Vagina (tissue), 2 donors: ENCODE measurements around the gene IQSEC1. TPM values are rescaled to one million over a fixed set of nuclear protein-coding genes. Genes with fewer than 3 reads are reported as not detected.

Experiments
- DNase-seq, 2 donors: peaks; one replicate each; pipeline ENCODE4 v3.0.0-alpha.2; 2017; ENCODE audit errors: extremely low spot score in 2 of 2
- H3K27ac ChIP-seq: fragments of 200-600 bp; sonication (generic); one replicate; pipeline ENCODE4 v1.5.1; 2019
- H3K27me3 ChIP-seq: fragments of 200-600 bp; sonication (generic); one replicate; pipeline ENCODE4 v1.5.1; 2019
- H3K36me3 ChIP-seq, 2 donors: fragments of 200-600 bp; sonication (generic); one replicate each; pipeline ENCODE4 v1.5.1; 2017 to 2019
- H3K4me1 ChIP-seq: fragments of 200-600 bp; sonication (generic); one replicate; pipeline ENCODE4 v1.5.1; 2019
- H3K4me3 ChIP-seq, 2 donors: fragments of 200-600 bp; sonication (generic); 1 replicate in 1 of 2; 2 replicates in 1 of 2; pipeline ENCODE4 v1.5.1; 2016 to 2019
- H3K9me3 ChIP-seq: fragments of 200-600 bp; sonication (generic); one replicate; pipeline ENCODE4 v1.5.1; 2019
- CTCF ChIP-seq, 3 experiments: fragments of 450-650 bp in 2 of 3; fragments of 200-600 bp in 1 of 3; sonication (generic) in 1 of 3; IDR thresholded peaks; one replicate each; pipeline ENCODE4 v1.5.1; 2017 to 2019; ENCODE audit warnings: antibody characterized with exemption in 3 of 3, mild to moderate bottlenecking in 2 of 3, moderate library complexity in 2 of 3
- POLR2A ChIP-seq, 2 donors: fragments of 450-650 bp; IDR thresholded peaks; one replicate each; pipeline ENCODE4 v1.6.1; 2017; ENCODE audit warnings: antibody characterized with exemption in 2 of 2, mild to moderate bottlenecking in 2 of 2, moderate library complexity in 2 of 2
- POLR2AphosphoS5 ChIP-seq, 2 donors: sonication (generic); formaldehyde crosslinking; IDR thresholded peaks; one replicate each; pipeline ENCODE4 v1.9.0; 2017; ENCODE audit warnings: antibody characterized with exemption in 2 of 2, mild to moderate bottlenecking in 2 of 2, low read depth in 1 of 2; ENCODE audit not compliant: insufficient read depth in 1 of 2
- intact Hi-C: fragments of 100-400 bp; cut with DNase I; formaldehyde crosslinking; loops from one replicate; pipeline ENCODE4 v1.15.1; 2023
- total RNA-seq: library from RNA; depleted of rRNA; stranded (reverse); fragments of >200 nt; gene quantifications from one replicate; pipeline ENCODE4 v1.2.3, GENCODE V29; 2016

IQSEC1 gene
- total RNA-seq, 1 donor from 2014 or later, result 34.9 TPM

- Histone ChIP-seq H3K36me3 (no peaks in the 10 kb centered on the region), H3K27me3 (no peaks in the 10 kb centered on the region), H3K9me3 (no peaks in the 10 kb centered on the region), H3K4me1 (peaks cover 9% of the 10 kb centered on the region), H3K4me3 (no peak overlapping the region), H3K27ac (no peak overlapping the region)
- no peak for DNase-seq
- intact Hi-C loops, result no loop called here
- TF ChIP-seq POLR2A (IDR thresholded peaks at IDR 0.05) (no peak), POLR2AphosphoS5 (IDR thresholded peaks at IDR 0.05; ENCODE audit: insufficient read depth in 1 of 2, low read depth in 1 of 2) (no peak), CTCF (IDR thresholded peaks at IDR 0.05) (no peak)
These were observed 195.1 kb downstream of the IQSEC1 start for GRCh38 chr3:12878141-12878574.

- H3K27me3 ChIP-seq, result no peaks in the 10 kb centered on the region
- H3K9me3 ChIP-seq, result no peaks in the 10 kb centered on the region
- no peak for TF ChIP-seq POLR2AphosphoS5 (IDR thresholded peaks at IDR 0.05; ENCODE audit: insufficient read depth in 1 of 2, low read depth in 1 of 2)
- TF ChIP-seq CTCF (IDR thresholded peaks at IDR 0.05), result no peak
- no peak for TF ChIP-seq POLR2A (IDR thresholded peaks at IDR 0.05)
- intact Hi-C loops, result no loop called here
- DNase-seq, result no peak
- no peak overlapping the region for H3K27ac ChIP-seq
- no peaks in the 10 kb centered on the region for H3K36me3 ChIP-seq
- H3K4me1 ChIP-seq, result peaks cover 9% of the 10 kb centered on the region
- no peak overlapping the region for H3K4me3 ChIP-seq
These were observed 196.2 kb downstream of the IQSEC1 start for GRCh38 chr3:12877040-12877439.

- Histone ChIP-seq H3K27ac (no peak overlapping the region), H3K36me3 (no peaks in the 10 kb centered on the region), H3K9me3 (no peaks in the 10 kb centered on the region), H3K4me1 (peaks cover 9% of the 10 kb centered on the region), H3K27me3 (no peaks in the 10 kb centered on the region), H3K4me3 (peak overlapping the region; percentile 18 to 41)
- DNase-seq, result no peak
- intact Hi-C loops, result no loop called here
- TF ChIP-seq POLR2A (IDR thresholded peaks at IDR 0.05), result no peak
- no peak for TF ChIP-seq CTCF (IDR thresholded peaks at IDR 0.05)
- TF ChIP-seq POLR2AphosphoS5 (IDR thresholded peaks at IDR 0.05; ENCODE audit: insufficient read depth in 1 of 2, low read depth in 1 of 2), result no peak
These were observed 197.1 kb downstream of the IQSEC1 start for GRCh38 chr3:12875857-12876836.

- intact Hi-C loops, result no loop called here
- H3K9me3 ChIP-seq, result no peaks in the 10 kb centered on the region
- TF ChIP-seq CTCF (IDR thresholded peaks at IDR 0.05) (no peak), POLR2AphosphoS5 (IDR thresholded peaks at IDR 0.05; ENCODE audit: insufficient read depth in 1 of 2, low read depth in 1 of 2) (no peak), POLR2A (IDR thresholded peaks at IDR 0.05) (no peak)
These were observed 201.7 kb downstream of the IQSEC1 start for GRCh38 chr3:12871404-12871983.

More at GRCh38 chr3:12871404-12871983, 201.7 kb downstream of the IQSEC1 start:
- H3K27me3 ChIP-seq, result no peaks in the 10 kb centered on the region
- no peaks in the 10 kb centered on the region for H3K36me3 ChIP-seq
- H3K4me1 ChIP-seq, result peaks cover 23% of the 10 kb centered on the region
- DNase-seq, result no peak
- no peak overlapping the region for H3K27ac ChIP-seq
- H3K4me3 ChIP-seq, result no peak overlapping the region
